Activated T-cell treated with anti-CD3 and anti-CD28 coated beads, Interleukin-2, amount 50 U/mL, for 1 hour (primary cell): ENCODE measurements around the gene PPARG.

Experiments used
- DNase-seq: peaks from one replicate; pipeline ENCODE4 v3.0.0-alpha.2; 2020

The PPARG gene

DNA sequence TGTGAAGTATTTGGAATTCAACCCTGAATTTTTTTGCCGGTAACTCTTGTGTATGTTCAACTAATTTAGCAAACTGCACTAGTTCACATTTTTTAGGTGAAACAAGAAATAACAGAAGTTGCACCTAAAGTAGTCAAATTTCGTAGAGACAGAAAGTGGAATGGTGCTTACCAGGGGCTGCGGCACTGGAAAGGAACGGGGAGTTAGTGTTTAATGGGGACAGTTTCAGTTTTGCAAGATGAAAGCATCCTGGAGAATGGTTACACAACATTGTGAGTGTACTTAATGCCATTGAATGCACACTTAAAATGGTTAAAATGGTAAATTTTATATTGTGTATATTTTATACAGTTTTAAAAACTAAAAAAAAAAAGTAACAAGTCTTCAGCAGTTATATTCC, 27.4 kb downstream of the PPARG start:
- DNase-seq, result no peak

DNA sequence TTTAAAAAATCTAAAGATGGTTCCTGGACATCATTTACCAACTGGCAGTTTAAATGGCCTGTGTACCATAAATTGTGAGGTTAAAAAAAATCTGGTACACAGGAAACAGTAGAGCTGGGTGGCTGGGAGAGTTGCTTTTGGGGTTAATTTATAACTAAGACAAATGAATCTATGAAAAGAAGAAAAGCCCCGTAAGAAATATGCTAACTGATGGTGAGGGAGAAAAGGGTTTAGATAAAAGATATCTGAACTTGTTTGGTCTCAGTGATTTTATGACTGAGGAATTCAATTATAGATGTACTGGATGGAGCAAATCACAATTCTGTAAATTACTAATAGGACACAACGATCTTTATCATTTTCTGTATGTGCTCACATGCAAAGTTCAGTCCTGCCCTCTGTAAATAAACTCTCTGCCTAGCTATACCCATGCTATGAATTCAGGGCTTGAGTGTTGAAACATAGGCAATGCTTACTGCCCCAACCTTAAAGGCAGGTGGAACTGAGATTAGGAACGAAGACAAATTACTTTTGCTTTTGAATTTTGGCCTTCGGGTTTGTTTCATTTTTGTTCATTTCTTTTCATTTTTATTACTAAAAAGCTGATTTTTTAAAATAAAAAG, 28.0 kb downstream of the PPARG start:
- no peak for DNase-seq

DNA sequence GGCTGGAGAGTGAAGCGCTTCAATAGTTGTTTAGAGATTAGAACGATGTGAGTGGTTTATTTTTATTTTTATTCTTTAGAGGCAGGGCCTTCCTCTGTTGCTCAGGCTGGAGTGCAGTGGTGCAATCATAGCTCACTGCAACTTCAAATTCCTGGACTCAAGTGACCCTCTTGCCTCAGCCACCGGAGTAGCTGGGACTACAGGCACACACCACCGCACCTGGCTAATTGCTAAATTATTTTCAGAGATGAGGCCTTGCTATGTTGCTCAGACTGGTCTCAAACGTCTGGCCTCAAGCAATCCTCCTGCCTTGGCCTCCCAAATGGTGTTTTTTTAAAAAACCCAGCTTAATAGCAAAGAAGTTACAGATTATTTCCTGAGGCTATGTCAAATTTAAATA, 29.0 kb downstream of the PPARG start:
- no peak for DNase-seq

DNA sequence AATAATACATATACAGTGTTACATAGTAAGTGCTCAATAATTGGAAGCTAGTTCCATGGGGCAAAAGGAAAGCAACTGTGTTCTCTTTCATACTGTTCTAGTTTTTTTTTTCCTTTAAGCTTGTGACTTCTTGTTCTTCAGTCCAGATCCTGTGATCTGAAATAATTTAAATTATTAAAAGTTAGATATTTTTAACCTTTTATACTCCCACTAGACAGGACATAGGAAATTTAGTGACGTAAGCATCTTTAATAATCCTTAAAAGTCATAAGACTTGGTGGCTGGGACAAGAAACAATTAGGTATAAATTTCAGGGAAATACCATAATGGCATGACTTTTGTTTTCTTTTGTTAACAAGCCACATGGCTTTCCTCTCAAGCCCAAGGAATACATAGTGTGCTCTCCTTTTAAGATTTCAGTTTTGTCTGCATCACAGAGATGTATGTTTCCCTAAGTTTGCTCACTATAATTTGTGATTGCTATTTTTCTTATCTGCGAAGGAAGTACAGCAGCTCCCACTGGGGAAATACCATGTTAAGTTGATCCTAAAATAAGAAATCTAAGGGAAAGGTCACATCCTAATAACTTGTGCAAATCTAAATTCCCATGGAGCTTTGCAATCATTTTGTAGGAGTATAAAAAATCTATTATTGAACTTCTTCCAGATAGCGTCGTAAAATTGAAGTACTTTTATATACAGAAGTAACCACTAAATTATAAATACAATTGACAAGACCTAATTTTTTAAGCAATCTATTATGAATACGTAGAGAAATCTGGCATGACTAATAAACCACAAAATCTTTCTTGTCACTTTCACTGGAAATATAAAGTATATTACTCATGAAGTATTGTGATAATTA, 30.1 kb downstream of the PPARG start:
- no peak for DNase-seq

DNA sequence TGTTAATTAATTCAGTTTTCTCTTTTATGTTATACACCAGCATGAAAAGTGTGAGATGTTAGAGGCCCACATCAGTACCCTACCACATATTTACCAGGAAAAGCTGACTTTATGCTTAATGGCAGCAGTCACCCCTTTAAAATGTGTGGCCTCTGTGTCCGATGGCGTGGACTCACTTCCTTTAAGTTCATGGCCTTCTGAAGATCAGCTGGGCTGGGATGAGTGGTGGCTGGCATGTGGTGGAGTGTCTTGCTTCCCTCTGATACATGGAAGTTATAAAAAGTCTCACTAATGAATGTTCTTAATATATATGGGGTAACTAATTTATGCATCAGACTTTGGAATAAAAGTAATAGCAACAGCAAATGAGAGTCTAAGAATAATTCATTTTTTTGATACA, 32.1 kb downstream of the PPARG start:
- no peak for DNase-seq

DNA sequence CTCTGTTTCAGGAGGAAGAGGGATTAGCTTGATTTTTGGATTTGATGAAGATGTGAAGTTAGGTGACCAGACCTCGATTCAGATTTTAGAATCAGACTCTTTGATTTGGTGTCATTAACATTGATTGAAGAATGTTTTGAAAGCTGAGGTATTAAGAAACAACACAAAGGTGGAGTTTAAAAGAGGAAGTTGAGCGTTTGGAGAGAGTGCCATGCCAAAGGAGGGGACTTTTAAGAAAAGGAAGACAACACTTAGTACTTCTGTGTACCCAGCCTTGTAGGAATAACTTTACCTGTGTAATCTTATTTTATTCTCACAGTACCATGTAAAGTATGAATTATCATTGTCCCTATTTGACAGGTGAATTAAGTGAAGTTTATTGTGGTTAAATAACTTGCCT, 34.4 kb downstream of the PPARG start:
- no peak for DNase-seq

DNA sequence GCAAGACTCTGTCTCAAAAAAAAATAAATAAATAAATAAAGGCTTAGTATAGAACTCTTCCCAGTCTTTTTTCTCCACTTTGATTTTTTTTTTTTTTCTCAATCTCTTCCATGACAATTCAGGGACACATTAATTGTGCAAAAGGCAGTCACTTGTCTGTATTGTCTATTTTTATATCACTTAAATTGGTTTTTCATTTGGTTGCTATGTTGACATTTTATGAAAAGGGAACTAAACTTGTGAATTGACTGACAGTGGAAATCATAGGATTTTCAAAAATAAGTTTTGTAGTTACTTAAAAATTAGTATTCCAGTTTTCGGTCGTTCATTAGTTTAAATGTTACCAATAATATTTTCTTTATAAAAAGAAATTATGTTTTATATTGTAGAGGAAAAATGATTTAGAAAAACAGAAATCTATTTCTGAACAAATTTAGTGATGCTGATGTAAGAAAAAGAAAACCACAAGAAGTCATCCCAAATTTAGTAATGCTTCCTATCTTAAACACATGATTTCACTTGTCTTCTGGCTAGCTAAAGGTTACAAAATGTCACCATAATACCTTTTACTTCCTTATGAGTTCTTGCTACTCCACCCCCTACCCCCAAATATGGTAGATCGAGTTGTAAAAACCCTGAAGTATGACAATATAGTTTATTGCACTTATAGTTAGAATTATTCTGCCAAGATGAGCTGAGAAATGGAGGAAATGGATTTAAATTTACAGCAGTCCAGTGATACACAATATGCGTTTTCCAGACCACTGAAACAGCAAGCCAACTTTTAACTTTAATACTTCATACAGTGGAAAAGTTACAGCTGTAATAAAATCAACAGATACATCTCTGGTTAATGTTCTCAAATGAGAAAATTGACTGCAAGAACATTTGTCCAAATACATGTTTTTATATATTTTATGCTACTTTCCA, 37.0 kb downstream of the PPARG start:
- DNase-seq, result no peak

DNA sequence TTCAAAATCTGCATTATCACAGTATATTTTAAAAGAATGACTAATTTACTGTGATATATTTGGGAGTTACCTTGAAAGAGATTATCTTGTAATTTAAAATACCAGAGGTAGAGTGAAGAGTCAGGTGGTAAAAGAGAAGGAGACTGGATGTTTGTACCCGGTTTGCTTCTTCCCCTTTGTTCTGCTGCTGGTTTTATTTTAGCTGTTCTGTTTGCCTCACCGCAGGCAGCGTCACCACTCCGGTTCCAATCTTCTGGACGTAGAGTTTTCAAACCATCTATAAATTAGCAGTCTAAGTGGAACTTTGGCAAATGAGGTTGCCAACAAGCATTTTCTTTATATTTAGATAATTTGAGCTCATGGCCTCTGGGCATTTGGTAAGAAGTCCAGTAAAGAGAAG, 38.2 kb downstream of the PPARG start:
- no peak for DNase-seq

DNA sequence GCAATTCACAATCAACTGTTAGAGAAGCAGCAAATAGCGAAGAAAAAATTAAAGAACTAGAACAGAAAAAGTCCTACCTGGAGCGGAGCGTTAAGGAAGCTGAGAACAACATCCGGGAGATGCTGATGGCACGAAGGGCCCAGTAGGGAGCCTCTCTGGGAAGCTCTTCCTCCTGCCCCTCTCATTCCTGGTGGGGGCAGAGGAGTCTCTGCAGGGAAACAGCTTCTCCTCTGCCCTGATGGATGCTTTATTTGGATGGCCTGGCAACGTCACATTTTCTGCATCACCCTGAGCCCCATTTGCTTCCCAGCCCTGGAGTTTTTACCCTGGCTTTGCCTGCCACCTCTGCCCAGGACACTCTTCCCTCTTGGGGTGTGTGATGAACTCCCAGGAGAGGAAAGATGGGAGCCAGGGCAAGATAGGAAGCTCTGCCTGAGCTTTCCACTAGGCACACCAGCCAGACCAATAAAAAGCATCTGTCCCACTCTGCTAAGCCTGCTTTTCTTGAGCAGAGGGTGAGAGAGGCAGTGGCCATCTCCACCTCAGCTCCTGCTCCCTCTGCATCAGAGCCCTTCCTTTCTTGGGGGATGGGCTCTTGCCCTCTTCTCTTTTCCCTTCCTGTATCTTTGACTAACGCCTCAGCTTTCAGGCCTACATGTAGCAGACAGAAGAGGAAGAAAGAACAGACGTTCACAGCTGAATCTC, 39.4 kb downstream of the PPARG start:
- no peak for DNase-seq

DNA sequence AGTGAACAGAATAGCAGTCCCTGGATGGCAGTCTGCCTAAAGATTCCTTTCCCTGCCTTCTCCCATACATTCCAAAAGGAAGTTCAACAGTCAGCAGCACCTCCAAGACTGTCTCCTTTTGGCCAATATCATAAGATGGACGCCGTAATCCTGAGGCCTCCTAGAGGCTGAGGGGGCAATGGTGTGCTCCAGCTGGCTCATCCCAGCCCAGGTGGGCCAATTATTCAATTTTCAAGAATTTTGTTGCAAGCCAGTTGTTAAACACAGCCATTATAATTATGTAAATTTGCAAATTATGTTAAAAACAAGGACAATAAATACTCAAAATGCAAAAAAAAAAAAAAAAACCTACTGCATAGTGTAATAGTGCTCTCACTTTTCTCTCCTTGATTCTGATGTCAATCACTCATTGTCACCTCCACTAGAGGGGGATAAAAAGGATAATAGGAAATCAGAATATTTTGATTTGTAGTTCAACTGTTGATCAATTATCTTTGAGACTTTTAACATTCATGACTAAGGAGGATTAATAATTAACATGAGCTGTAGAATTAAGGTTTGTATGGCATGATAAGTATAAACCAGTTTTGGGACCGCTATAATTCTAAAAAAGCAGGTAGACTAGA, 40.1 kb downstream of the PPARG start:
- DNase-seq, result no peak

DNA sequence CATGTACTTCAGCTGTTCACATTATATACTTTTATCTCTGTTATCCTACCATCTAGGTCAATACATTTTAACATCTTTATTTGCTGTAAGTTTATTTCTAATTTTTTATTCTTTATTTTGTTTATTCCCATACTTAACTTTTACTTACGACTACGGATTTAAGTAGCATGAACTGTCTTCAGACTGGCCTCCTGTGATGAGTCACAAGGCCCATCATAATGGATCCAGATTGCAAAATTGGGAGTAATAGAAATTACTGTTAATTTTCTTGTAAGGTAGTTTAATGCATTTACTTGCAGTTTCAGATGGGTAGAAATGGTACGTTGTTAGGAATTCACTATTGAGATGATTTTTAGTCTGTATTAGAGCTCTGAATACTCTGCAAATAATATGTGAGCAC, 45.9 kb downstream of the PPARG start:
- no peak for DNase-seq

DNA sequence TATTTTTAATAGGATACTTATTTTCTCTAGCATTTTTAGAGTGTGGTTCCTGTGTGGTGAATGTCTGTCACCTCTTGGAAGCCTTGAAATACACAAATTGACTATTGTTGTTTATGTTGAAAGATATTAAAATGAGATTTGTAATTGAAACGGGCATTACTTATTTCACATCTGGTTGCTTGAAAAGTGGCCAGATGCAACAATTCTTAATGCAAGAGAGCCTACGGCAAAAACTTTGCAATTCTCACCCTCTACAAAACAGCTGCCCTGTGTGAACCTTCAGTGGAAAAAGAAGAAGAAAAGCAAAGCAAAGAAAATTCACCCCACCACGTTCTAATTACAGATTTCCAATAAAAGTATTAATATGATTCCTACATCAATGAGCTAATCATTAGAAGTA, 46.6 kb downstream of the PPARG start:
- no peak for DNase-seq

DNA sequence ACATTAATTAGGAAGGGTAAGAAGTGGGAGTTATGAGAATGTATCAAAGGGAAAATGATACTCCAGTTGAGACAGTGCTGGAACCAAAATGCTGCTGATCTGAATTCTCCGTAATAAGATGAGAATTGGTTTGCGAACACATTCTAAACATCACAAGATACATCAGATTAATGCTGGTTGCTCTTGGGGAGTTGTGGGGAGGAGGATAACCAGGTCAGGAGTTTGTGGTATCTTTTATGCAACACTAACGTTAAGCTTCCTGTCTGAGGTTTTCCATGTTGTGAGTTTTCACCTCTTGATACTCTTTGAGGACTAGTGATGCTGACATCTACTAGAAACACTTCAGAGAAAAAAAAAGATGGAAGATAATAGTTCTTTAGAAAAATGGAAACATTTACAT, 47.2 kb downstream of the PPARG start:
- DNase-seq, result no peak

DNA sequence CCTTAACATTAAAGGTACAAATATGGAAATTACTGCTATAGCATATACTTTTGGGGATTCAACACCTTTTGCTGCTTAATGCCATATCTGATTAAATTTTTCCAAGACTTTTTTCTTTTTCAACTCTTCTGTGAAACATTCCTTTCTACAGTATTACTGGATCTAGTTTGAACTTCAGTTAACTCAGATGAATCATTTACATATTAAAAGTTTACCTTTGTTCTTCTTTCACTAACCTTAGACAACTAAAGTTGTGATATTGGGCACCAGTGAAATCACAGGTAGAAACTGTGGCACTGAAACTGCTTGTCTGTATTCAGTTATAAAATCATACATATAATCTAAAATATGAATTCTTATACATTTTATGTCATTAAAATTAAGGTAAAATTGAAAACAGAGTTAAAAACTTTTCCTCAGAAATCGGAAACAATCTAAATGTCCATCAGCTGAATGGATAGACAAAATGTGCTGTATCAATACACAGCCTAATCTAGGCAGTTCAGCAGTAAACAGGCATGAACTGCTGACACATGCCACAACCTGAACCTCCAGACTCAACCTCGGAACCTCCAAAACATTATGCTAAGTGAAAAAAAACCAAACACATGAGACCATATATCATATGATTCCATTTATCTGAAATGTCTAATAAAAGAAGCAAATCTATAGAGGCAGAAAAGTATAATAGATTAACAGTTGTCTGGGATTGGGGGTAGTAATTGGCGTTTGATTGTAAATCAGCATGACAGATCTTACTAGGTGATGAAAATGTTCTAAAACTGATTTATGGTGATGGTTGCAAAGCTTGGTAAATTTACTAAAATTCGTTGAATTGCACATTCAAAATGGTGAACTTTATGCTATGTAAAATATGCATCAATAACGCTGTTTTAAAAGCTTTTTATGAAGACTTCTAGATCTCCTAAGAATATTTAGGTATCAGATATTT, 50.0 kb downstream of the PPARG start:
- DNase-seq, result no peak

DNA sequence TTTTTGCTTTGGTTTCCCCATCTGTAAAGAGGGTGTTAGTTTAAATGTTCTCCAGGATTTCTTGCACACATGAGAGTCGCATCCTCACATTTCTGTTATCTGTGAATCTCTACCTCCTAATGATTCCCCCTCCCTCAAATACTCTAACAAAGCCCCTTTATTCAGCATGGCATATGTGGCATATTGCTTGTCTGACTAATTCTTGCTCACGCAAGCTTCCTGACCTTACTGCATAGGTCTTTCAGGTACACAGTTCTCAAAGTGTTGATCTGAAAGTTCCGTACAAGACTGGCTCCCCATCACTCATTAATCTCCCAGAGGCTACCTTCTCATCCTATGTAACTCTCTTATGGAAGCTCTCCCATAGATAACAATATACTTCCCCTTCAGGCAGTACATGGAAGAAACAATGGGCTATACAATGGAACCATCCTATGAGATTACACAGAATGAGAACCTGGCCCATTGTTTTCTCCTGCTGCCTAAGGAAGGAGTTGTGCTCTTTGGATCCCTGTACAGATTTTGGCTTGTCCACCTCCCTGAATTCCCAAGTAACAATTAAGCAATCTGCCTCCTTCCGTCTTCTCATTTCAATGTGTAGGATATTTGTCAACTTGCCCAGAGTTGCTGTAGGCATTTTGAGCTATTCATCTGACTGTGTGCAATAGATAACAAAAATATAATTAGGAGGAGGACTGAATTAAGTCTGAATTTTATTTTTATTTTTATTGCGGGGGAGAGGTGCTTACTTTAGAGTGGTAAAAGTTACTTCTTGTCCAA, 51.0 kb downstream of the PPARG start:
- DNase-seq, result no peak

DNA sequence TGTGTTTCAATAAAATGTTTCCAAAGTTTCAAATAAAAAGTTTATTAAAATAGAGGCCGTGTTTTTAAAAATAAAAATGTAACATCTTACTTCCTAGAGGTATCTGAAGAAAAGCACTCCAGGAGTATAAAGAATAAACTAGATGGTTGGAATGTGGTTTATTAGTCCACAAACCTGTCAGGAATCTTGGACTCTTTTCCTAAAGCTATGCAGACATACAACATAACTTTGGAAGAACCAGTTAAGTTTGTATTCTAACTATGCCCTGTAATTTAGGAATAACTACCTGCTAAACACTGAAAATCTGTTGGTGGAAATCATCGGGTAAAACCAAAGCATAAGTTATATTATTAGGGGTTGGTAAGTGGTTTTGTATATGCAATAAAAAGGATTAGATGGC, 51.6 kb downstream of the PPARG start:
- DNase-seq, result no peak

DNA sequence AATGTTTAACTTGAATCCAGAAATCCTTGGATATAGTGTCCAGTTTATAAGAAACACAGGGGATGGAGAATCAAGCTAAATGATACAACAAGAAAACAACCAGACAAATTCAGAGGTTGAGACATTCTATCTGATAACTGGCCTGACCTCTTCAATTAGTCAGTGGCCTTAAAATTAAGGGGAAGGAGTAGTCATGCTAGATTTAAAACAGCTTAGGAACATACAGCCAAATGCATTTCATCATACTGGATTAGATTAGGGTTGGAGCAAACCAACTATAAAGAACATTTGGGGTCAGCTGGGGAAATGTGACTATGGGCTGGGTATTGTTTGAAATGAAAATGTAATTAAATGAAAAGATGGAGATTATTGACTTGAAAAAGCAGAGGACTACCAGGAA, 53.3 kb downstream of the PPARG start:
- DNase-seq, result no peak

DNA sequence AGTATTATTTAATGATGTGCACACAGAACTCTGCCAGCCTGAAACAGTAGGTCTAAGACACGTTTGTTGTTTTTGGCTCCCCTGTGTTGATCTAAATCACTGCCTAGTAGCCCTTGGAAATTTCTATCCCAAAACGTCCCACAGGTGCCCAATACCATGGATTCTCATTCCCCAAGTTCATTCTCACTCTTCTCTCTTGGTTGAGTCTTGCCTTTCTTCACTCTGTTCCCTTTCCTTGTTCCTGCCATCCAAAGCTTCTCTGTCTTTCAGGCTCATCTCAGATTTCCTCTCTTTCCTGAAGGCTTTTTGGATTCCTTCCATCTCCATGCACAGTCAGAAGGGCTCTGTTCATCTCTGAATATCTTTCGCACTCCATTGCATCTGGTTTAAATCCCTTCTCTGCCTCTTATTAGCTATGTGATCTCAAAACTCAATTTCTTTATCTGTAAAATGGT, 54.2 kb downstream of the PPARG start:
- DNase-seq, result no peak

DNA sequence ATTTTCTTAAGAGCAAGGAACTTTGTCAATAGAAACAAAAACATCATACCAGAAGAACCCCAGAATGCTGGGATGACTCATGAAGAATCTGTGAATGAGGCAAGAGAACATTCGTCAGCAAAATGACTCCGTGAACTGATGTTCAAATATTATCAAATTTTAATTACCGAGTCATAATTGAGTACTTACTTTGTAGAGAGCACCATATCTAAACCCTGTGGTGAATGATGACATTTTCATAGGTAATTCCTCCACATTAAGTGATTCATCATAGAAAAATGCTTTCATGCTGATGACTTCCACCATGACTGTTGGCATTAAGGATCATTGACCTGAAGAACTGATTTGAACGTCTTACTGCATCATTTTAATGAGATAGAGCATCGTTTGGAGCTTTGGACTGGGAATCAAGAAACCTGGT, 56.3 kb downstream of the PPARG start:
- no peak for DNase-seq
